GM12865 (cell line): ENCODE data around the gene ARHGEF19.
"Not testable (repeated sequence)": the region's sequence is repeated elsewhere in the genome, so short reads cannot be mapped to it uniquely, and the experiment has no call there.

ENCODE experiments used
- DNase-seq: peaks from one replicate; pipeline ENCODE4 v3.0.0; 2010; ENCODE audit warnings: low read depth
- H3K4me3 ChIP-seq: 2 replicates; pipeline ENCODE4 v1.5.1; 2011; ENCODE audit warnings: mild to moderate bottlenecking, low read depth, low read length, control low read depth
- TF ChIP-seq, protein P1 (sequence below): IDR thresholded peaks from 2 replicates; pipeline ENCODE4 v1.5.1; 2011; ENCODE audit warnings: low read length, control low read depth, low read depth, inconsistent platforms; ENCODE audit not compliant: insufficient read depth; ENCODE audit errors: missing control alignments

ARHGEF19 gene

DNA sequence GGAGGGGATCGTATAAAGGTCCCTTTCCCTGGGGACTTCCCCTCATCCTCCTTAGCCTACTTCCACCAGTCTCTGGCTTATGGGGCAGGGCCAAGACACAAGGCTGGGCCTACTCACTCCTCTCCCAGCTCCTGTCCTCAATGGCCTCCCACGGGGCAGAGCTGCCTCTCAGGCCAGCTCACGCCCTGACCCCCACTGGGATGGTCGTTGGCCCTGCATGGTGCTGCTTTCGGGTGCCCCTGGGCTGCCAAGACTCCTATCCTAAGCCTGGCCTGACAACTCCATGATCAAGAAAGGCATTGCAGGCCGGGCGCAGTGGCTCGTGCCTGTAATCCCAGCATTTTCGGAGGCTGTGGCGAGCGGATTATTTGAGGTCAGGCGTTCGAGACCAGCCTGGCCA is 18.3 kb upstream of the ARHGEF19 start:
- TF ChIP-seq, protein P1, sequence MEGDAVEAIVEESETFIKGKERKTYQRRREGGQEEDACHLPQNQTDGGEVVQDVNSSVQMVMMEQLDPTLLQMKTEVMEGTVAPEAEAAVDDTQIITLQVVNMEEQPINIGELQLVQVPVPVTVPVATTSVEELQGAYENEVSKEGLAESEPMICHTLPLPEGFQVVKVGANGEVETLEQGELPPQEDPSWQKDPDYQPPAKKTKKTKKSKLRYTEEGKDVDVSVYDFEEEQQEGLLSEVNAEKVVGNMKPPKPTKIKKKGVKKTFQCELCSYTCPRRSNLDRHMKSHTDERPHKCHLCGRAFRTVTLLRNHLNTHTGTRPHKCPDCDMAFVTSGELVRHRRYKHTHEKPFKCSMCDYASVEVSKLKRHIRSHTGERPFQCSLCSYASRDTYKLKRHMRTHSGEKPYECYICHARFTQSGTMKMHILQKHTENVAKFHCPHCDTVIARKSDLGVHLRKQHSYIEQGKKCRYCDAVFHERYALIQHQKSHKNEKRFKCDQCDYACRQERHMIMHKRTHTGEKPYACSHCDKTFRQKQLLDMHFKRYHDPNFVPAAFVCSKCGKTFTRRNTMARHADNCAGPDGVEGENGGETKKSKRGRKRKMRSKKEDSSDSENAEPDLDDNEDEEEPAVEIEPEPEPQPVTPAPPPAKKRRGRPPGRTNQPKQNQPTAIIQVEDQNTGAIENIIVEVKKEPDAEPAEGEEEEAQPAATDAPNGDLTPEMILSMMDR, result no peak
- no peak for DNase-seq
- H3K4me3 ChIP-seq, result no peak overlapping the region

- H3K4me3 ChIP-seq, result no peak overlapping the region
- DNase-seq, result no peak
- TF ChIP-seq, protein P1, result no peak
Observed at GRCh38 chr1:16229976-16230740, 17.7 kb upstream of the ARHGEF19 start.

DNA sequence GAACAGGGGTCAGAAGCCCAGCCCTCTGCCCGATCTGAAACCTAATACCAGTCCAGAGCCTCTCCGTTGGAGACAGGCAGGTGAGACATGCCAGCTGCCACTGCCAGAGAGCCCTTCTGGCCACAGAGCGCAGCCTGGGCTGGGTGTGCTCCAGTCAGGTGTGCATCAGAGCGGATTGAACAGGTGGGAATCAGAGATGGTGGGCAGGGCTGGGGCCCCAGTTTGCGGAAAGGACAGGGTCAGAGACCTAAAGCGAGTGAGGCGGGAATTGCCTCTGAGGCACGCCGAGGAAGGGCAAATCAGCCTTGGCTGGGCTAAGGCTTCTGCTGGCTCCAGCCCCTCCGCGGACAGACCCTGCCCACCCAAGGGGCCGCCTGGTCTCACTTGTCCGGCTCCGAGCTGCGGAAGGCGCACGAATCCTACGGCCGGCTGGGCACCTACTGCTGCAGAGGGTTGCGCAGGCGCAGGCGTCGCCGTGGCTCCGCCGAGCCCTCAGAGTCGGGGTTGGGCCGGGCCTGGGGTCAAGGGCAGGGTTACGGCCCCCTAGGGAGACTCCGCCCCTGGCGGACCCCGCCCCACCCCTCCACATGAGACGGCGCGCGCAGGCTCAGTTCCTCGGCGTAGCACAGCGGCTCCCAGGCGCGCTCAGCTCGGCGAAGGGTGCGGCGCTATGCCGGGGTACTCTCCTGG is 14.2 kb upstream of the ARHGEF19 start:
- no peak overlapping the region for H3K4me3 ChIP-seq
- DNase-seq, result no peak
- TF ChIP-seq, protein P1, result no peak

DNA sequence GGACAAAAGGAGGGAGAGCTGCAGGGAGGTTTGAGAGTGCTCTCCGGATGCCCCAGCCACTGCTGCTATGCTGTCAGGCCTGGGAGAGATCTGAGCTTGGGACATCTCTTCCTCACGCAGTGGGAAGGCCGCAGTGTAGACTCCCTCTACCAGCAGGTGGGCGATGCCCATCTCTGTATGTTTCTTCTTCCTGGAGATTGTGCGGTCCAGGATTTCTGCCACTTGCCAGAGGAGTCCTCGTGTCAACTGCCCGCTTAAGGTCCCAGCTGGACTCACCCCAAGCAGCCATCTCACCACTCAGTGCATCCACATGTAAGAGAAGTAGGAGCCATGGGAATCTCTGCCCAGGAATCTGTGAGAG is 13.7 kb upstream of the ARHGEF19 start:
- TF ChIP-seq, protein P1, result no peak
- H3K4me3 ChIP-seq, result no peak overlapping the region
- no peak for DNase-seq

- TF ChIP-seq, protein P1, result no peak
- no peak overlapping the region for H3K4me3 ChIP-seq
- no peak for DNase-seq
Observed at GRCh38 chr1:16224472-16224871, 12.0 kb upstream of the ARHGEF19 start.

DNA sequence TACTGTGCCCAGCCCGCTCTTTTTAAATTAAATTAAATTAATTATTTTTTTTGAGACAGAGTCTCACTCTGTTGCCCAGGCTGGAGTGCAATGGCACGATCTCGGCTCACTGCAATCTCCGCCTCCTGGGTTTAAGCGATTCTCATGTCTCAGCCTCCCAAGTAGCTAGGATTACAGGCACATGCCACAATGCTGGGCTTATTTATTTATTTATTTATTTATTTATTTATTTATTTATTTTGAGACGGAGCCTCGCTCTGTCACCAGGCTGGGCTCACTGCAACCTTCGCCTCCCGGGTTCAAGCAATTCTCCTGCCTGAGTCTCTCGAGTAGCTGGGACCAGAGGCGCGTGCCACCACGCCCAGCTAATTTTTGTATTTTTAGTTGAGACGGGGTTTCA is 10.3 kb upstream of the ARHGEF19 start:
- H3K4me3 ChIP-seq, DNase-seq: not testable (repeated sequence)

GRCh38 chr1:16221499-16221898 is 9.0 kb upstream of the ARHGEF19 start:
- TF ChIP-seq, protein P1, result no peak
- DNase-seq, result no peak

More at GRCh38 chr1:16221499-16221898, 9.0 kb upstream of the ARHGEF19 start:
- H3K4me3 ChIP-seq, result no peak overlapping the region
